ENCODE data around the gene FAM149B1.

DNA sequence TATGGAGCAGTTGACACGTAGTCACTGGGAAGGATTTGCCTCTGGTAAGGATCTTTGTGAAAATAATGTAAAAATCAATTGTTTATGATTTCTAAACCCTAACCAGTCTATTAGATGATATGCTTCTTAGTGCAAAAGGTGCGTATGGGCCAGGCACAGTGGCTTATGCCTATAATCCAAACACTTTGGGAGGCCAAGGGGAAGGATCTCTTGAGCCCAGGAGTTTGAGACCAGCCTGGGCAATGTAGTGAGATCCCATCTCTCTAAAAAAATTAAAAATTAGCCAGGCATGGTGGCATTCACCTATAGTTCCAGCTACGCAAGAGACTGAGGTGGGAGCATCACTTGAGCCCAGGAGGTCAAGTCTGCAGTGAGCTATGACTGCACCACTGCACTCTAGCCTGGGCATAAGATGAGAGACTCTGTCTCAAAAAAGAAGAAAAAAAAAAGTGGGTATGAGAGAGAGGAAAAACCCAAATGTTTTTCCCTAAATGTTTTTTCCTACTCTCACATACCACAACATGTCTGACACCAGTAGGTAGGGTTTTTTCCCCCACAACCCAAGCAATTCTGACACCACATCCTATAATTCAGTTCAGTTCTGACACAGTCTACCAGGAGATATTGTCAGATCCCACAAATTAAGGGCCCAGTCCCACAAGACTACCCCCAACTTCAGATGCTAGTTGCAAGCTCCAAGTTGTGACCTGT is 42.6 kb downstream of the FAM149B1 start:
- TF ChIP-seq, protein P1, sequence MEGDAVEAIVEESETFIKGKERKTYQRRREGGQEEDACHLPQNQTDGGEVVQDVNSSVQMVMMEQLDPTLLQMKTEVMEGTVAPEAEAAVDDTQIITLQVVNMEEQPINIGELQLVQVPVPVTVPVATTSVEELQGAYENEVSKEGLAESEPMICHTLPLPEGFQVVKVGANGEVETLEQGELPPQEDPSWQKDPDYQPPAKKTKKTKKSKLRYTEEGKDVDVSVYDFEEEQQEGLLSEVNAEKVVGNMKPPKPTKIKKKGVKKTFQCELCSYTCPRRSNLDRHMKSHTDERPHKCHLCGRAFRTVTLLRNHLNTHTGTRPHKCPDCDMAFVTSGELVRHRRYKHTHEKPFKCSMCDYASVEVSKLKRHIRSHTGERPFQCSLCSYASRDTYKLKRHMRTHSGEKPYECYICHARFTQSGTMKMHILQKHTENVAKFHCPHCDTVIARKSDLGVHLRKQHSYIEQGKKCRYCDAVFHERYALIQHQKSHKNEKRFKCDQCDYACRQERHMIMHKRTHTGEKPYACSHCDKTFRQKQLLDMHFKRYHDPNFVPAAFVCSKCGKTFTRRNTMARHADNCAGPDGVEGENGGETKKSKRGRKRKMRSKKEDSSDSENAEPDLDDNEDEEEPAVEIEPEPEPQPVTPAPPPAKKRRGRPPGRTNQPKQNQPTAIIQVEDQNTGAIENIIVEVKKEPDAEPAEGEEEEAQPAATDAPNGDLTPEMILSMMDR (conservative IDR thresholded peaks at IDR 0.05), result no peak
- TF ChIP-seq ZFX (IDR thresholded peaks at IDR 0.05), result no peak
